ENCODE measurements around the gene COL9A2.

Gene COL9A2

GRCh38 chr1:40313958-40314720 lies 2.9 kb downstream of the COL9A2 start:
- no peak for TF ChIP-seq POLR2A (IDR thresholded peaks at IDR 0.05; ENCODE audit: low read length)
- peak in 1 of 2 experiments; percentile 41 for DNase-seq

- DNase-seq: peak; percentile 77 to 90
- TF ChIP-seq POLR2A (IDR thresholded peaks at IDR 0.05; ENCODE audit: low read length): no peak
- no peak for TF ChIP-seq GATA1 (IDR thresholded peaks at IDR 0.05; ENCODE audit: low read depth, low read length)
These were observed 3.6 kb downstream of the COL9A2 start for GRCh38 chr1:40313329-40313957.

- DNase-seq: peak in 1 of 2 experiments; percentile 57
- no peak for TF ChIP-seq GATA1 (IDR thresholded peaks at IDR 0.05; ENCODE audit: low read depth, low read length)
- TF ChIP-seq POLR2A (IDR thresholded peaks at IDR 0.05; ENCODE audit: low read length): no peak
These were observed 4.6 kb downstream of the COL9A2 start for GRCh38 chr1:40312238-40313205.

GRCh38 chr1:40311692-40312091 lies 5.4 kb downstream of the COL9A2 start:
- TF ChIP-seq GATA1 (IDR thresholded peaks at IDR 0.05; ENCODE audit: low read depth, low read length): no peak
- no peak for TF ChIP-seq POLR2A (IDR thresholded peaks at IDR 0.05; ENCODE audit: low read length)
- DNase-seq: no peak

GRCh38 chr1:40310983-40311642 lies 6.0 kb downstream of the COL9A2 start:
- no peak for DNase-seq

GRCh38 chr1:40310129-40310461 lies 7.0 kb downstream of the COL9A2 start:
- no peak for DNase-seq
- TF ChIP-seq POLR2A (IDR thresholded peaks at IDR 0.05; ENCODE audit: low read length): no peak
- TF ChIP-seq GATA1 (IDR thresholded peaks at IDR 0.05; ENCODE audit: low read depth, low read length): no peak

More at GRCh38 chr1:40310983-40311642, 6.0 kb downstream of the COL9A2 start:
- no peak for TF ChIP-seq POLR2A (IDR thresholded peaks at IDR 0.05; ENCODE audit: low read length)
- TF ChIP-seq GATA1 (IDR thresholded peaks at IDR 0.05; ENCODE audit: low read depth, low read length): no peak

GRCh38 chr1:40309374-40310128 lies 7.5 kb downstream of the COL9A2 start:
- no peak for DNase-seq
- no peak for TF ChIP-seq POLR2A (IDR thresholded peaks at IDR 0.05; ENCODE audit: low read length)
- TF ChIP-seq GATA1 (IDR thresholded peaks at IDR 0.05; ENCODE audit: low read depth, low read length): no peak

GRCh38 chr1:40308036-40308727 lies 8.9 kb downstream of the COL9A2 start:
- TF ChIP-seq POLR2A (IDR thresholded peaks at IDR 0.05; ENCODE audit: low read length) (no peak), GATA1 (IDR thresholded peaks at IDR 0.05; ENCODE audit: low read depth, low read length) (no peak)
- DNase-seq: no peak

GRCh38 chr1:40307186-40307585 lies 9.9 kb downstream of the COL9A2 start:
- no peak for TF ChIP-seq GATA1 (IDR thresholded peaks at IDR 0.05; ENCODE audit: low read depth, low read length)
- TF ChIP-seq POLR2A (IDR thresholded peaks at IDR 0.05; ENCODE audit: low read length): no peak
- no peak for DNase-seq

GRCh38 chr1:40306296-40306695 lies 10.8 kb downstream of the COL9A2 start:
- no peak for TF ChIP-seq POLR2A (IDR thresholded peaks at IDR 0.05; ENCODE audit: low read length)
- no peak for TF ChIP-seq GATA1 (IDR thresholded peaks at IDR 0.05; ENCODE audit: low read depth, low read length)
- DNase-seq: no peak

- TF ChIP-seq POLR2A (IDR thresholded peaks at IDR 0.05; ENCODE audit: low read length) (no peak), GATA1 (IDR thresholded peaks at IDR 0.05; ENCODE audit: low read depth, low read length) (no peak)
- no peak for DNase-seq
These were observed 11.2 kb downstream of the COL9A2 start for GRCh38 chr1:40305871-40306270.

GRCh38 chr1:40305451-40305850 lies 11.6 kb downstream of the COL9A2 start:
- no peak for TF ChIP-seq POLR2A (IDR thresholded peaks at IDR 0.05; ENCODE audit: low read length)
- no peak for TF ChIP-seq GATA1 (IDR thresholded peaks at IDR 0.05; ENCODE audit: low read depth, low read length)
- DNase-seq: peak; percentile 25 to 51

All from erythroblast (primary cell).